ENCODE data around the gene SMARCAL1. TPM values are rescaled to one million over a fixed set of nuclear protein-coding genes. Genes with fewer than 3 reads are reported as not detected.

The SMARCAL1 gene
- total and polyA plus RNA-seq, 9 of the 15 experiments (the other 6 are each of a cell fraction or from before 2014, with no cell fraction given), result 8.2 to 27.9 (median 12.4) TPM

GRCh38 chr2:216371721-216372702 is 40.3 kb upstream of the SMARCAL1 start, which contains the start of gene MARCHF4 (continued):
- TF ChIP-seq, protein P1, sequence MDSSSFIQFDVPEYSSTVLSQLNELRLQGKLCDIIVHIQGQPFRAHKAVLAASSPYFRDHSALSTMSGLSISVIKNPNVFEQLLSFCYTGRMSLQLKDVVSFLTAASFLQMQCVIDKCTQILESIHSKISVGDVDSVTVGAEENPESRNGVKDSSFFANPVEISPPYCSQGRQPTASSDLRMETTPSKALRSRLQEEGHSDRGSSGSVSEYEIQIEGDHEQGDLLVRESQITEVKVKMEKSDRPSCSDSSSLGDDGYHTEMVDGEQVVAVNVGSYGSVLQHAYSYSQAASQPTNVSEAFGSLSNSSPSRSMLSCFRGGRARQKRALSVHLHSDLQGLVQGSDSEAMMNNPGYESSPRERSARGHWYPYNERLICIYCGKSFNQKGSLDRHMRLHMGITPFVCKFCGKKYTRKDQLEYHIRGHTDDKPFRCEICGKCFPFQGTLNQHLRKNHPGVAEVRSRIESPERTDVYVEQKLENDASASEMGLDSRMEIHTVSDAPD (CRISPR knock-in tag; IDR thresholded peaks at IDR 0.05), result no peak
- TF ChIP-seq CBX5 (IDR thresholded peaks at IDR 0.05; ENCODE audit: borderline replicate concordance, low read depth) (no peak), CBX8 (IDR thresholded peaks at IDR 0.05; ENCODE audit: borderline replicate concordance, extremely low read depth, low read depth, low read length, poor library complexity, severe bottlenecking) (no peak), ZNF197 (CRISPR knock-in tag; IDR thresholded peaks at IDR 0.05; ENCODE audit: low read depth) (no peak), NONO (IDR thresholded peaks at IDR 0.05; ENCODE audit: low read depth in 2 of 2, low read length in 1 of 2) (no peak), STAT5B (CRISPR knock-in tag; IDR thresholded peaks at IDR 0.05) (no peak), ZNF707 (CRISPR knock-in tag; conservative IDR thresholded peaks at IDR 0.05) (no peak), DLX4 (CRISPR knock-in tag; IDR thresholded peaks at IDR 0.05) (no peak), NBN (IDR thresholded peaks at IDR 0.05; ENCODE audit: low read depth) (no peak), GTF3C2 (IDR thresholded peaks at IDR 0.05; ENCODE audit: borderline replicate concordance, extremely low read depth, insufficient read length) (no peak), POLR2G (IDR thresholded peaks at IDR 0.05; ENCODE audit: low read depth, low read length) (no peak), RBM39 (optimal IDR thresholded peaks at IDR 0.05; ENCODE audit: low read depth, low read length) (no peak), NEUROD1 (IDR thresholded peaks at IDR 0.05; ENCODE audit: borderline replicate concordance, low read depth, low read length, partially characterized antibody) (no peak)
- TF ChIP-seq, protein P2, sequence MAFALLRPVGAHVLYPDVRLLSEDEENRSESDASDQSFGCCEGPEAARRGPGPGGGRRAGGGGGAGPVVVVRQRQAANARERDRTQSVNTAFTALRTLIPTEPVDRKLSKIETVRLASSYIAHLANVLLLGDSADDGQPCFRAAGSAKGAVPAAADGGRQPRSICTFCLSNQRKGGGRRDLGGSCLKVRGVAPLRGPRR (CRISPR knock-in tag; IDR thresholded peaks at IDR 0.05), result no peak
- TF ChIP-seq, protein P3, sequence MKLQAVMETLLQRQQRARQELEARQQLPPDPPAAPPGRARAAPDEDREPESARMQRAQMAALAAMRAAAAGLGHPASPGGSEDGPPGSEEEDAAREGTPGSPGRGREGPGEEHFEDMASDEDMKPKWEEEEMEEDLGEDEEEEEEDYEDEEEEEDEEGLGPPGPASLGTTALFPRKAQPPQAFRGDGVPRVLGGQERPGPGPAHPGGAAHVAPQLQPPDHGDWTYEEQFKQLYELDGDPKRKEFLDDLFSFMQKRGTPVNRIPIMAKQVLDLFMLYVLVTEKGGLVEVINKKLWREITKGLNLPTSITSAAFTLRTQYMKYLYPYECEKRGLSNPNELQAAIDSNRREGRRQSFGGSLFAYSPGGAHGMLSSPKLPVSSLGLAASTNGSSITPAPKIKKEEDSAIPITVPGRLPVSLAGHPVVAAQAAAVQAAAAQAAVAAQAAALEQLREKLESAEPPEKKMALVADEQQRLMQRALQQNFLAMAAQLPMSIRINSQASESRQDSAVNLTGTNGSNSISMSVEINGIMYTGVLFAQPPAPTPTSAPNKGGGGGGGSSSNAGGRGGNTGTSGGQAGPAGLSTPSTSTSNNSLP (IDR thresholded peaks at IDR 0.05; ENCODE audit: borderline replicate concordance, low read depth, low read length), result no peak
- TF ChIP-seq, protein P4, sequence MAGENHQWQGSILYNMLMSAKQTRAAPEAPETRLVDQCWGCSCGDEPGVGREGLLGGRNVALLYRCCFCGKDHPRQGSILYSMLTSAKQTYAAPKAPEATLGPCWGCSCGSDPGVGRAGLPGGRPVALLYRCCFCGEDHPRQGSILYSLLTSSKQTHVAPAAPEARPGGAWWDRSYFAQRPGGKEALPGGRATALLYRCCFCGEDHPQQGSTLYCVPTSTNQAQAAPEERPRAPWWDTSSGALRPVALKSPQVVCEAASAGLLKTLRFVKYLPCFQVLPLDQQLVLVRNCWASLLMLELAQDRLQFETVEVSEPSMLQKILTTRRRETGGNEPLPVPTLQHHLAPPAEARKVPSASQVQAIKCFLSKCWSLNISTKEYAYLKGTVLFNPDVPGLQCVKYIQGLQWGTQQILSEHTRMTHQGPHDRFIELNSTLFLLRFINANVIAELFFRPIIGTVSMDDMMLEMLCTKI (IDR thresholded peaks at IDR 0.05; ENCODE audit: partially characterized antibody), result no peak

Data from K562 (cell line).